Activated CD4-positive, alpha-beta T cell treated with anti-CD3 and anti-CD28 coated beads for 24 hours (primary cell): ENCODE data around the gene ATF7IP.

Experiments
- DNase-seq, 2 donors: peaks; one replicate each; pipeline ENCODE4 v3.0.0-alpha.2; 2020; ENCODE audit warnings: low read depth in 2 of 2

ATF7IP gene

DNA sequence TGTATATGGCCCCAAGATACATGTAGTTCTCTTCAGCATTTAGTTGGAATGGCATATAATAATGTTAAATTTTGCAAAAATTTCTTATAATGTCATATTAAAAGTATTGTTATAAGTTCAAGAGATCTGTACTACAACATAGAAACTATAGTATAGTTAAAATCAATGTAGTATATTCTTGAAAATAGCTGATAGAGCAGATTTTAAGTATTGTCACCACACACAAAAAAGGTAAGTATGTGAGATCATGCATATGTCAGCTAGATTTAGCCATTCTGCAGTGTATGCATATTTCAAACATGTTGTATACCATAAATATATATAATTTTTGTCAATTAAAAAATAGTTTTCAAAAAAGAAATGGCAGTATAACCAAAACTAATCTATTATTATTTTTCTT, 115.7 kb downstream of the ATF7IP start:
- no peak for DNase-seq

DNA sequence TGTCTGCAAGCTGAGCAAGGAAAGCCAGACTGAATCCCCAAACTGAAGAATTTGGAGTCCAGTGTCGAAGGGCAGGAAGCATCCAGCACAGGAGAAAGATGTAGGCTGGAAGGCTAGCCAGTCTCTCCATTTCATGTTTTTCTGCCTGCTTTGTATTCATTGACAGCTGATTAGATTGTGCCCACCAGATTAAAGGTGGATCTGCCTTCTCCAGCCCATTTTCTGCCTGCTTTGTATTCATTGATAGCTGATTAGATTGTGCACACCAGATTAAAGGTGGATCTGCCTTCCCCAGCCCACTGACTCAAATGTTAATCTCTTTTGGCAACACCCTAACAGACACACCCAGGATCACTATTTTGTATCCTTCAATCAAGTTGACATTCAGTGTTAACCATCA, 116.9 kb downstream of the ATF7IP start:
- DNase-seq = no peak

DNA sequence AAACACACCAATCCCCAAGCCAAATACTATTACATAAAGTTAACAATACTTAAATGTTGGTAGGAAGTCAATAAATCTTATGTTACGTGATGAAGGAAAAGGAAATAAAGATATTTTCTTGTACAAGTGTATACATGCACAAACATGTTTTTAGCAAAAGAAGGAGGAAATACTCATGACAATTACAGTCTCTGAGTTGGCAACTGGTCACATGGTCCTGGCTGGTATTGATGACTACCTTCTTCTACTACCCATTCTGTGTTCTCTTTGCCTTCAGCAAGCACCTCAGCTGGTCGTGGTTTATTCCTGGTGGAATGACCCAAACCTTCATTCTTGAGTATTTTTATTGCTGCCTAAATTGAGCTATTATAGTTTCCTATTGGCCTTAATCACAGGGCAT, 117.4 kb downstream of the ATF7IP start:
- no peak for DNase-seq

DNA sequence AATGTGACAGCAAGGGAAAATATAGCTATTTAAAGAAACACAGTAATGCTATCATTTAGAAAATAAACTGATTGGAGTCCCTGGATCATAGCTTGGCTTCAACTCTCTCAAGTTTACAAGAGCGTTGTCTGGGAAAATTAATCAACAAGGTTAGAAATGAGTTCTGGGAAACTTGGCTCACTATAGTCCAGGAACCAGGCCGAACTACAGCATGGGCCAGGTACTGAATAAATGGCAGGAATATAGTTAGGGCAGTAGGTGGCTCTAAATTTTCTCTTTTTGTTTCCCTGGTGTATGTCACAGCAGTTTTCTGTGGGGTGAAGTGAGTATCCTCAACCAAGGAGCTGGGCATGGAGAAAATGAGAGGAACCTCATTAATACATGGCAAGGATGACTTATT, 129.8 kb downstream of the ATF7IP start:
- DNase-seq = no peak

DNA sequence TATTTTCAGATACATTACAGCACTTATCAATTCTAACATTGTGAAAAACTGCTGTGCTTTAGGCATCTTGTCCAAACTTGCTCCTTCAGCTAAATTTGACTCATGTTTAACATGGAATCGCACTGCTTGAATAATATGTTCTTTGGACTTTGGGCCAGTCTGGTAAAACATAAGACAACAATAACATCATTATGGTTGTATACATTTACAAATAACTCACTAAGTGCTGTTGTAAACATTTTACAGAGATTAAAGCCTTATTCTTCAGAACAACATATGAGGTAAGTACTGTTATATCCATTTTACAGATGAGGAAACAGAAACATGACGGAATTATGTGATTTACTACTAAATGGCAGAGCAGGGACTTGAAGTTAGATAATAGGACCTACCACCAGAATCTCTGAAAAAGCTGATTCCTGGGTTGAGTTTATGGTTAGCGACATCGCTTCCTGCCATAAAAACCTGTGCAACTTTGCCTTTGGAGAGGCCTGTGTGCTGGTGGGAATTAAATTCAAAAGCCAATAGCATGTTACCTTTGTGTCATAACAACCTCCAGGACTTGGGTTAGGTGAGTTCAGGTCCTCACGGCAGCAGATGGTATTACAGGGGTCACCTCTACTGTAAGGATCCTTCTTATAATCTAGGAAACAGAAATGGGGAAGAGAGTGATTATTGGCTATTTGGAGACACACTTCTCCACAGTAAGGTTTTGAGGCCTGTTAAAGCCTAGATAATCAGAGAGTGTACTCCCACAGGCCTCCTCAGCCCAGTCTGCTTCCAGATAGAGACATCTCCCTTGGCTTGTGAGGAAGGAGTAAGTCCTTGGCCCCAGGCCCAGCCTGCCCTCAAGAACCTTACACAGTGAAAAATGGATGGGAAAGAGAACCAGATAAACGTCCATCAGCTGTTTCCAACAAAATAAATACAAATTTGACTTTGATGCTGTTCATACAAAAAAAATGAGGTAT, 140.4 kb downstream of the ATF7IP start:
- no peak for DNase-seq

DNA sequence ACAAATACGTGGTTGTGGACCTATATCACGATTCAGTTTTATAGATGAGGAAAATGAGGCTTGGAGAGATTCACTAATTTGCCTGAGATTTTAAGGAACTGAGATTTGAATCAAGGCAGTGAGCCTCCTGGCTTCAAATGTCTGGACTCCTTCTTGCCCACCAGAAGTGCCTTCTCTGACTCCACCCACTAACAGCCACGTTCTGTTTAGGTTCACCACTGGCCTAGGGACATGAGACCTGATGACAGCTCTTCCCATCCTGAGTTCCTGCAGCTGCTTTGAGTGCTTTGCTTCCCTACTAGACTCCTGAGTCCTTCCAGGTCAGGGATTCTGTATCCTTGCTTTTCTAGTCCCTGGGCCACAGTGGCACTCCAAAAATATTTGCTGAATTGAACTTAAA, 145.1 kb downstream of the ATF7IP start:
- DNase-seq = no peak

DNA sequence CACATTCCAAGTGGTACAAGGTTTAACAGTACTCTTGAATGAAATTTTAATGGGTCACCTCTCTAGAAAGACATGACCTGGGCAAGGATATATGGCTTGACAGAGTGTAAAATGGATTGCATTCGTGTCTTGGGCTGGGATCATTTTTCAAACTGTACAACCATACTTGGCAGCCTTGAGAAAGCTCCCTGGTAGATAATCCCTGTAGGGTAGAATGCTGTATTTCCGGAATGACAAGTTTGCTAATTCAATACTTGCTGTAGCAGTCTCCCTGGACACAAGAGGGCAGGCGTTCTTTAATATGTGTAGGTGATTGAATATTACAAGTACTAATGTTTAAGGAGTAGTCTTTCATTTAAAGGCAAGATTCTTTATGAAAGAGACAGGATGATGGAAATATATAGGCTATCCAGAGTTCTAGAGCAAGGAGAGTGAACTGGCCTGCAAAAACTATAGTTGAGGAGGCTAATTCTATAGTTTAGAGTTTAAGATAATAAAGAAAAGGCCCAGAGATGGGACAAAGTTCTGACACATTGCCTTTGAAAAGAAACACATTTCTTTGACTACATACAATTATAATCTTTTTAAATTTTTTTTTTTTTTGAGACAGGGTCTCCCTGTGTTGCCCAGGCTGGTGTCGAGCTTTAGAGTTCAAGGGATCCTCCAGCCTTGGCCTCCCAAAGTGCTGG, 148.8 kb downstream of the ATF7IP start:
- DNase-seq = no peak

DNA sequence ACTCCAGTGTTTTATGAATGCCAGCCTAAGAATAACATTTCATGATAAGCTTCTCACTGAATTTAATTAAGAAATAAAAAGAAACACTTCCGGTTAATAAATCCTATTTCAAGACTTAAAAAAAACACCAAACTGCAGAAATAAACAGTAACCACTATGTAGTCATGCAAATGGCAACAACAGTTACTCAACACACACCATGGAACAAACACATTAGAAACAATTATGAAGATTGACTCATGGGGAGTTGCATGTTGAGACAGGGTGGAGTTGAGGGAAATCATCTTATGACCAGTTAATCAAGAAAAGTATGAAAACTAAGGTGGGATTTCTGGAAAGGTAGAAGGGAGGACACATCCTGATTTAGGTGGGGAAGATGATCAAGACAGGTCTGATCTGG, 149.5 kb downstream of the ATF7IP start:
- DNase-seq = no peak

DNA sequence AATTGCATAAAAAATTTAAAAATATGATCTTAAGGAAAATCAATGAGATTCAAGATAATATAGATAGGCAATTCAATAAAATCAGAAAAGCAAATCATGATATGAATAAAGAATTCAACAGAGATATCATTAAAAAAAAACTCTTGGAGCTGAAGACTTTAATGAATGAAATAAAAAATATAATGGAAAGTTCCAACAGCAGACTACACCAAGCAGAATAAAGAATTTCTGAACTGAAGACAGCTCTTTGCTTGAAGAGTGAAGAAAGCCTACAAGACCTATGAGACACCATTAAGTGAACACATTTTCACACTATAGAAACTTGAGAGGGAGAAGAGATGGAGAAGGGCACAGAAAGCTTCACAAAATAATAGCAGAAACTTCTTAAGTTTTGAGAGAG, 156.3 kb downstream of the ATF7IP start:
- DNase-seq = no peak

DNA sequence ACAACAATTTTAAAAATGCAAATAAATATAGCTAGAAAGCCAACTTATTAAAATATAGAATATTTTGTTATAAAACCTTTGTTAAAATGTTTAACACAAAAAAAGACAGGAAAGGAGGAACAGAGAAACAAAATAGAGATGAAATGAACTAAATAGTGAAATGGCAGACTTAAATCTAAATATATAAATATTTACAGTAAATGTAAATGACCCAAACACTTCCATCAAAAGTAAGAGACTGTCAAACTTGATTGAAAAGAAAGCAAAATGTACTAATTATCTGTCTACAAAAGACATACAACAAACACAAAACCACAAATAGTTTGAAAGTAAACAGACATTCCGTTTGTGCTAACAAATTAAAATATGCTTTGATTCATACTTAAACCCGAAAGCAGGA, 160.5 kb downstream of the ATF7IP start:
- no peak for DNase-seq

DNA sequence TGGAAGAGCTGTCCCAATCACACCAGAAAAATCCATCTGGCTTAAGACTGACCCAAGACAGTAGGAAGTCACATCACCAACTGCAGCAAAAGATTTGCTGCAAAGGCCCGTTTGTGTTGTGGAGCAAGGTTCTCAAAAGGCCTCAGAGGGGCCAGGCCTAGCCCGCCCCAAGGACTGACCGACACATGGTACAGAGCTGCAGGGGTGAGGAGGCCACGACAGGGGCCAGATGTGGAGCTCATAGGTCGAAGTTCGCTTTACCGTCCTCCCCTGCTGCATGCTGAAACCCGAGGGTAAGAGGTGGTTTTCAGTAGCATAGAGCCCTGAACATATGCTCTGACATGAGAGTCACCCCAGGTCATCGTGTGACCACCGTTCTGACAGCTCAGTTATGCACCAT, 166.7 kb downstream of the ATF7IP start:
- no peak for DNase-seq

DNA sequence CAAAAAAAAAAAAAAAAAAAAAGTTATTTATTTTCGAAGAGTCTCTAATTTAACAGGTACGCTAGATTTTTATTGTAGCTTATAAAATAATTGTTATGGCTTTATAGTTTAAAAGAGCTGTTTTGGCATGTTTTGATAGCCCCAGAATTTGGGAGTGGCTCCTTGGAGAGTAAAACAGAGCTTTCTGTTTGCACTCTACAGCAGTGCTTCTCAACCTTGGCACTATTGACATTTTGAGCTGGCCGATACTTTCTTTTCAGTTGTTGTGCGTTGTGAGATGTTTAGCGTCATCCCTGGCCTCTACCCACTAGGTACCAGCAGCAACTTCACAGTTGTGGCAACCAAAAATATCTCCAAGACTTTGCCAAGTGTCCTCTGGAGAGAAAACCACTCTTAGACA, 171.6 kb downstream of the ATF7IP start:
- DNase-seq = no peak

DNA sequence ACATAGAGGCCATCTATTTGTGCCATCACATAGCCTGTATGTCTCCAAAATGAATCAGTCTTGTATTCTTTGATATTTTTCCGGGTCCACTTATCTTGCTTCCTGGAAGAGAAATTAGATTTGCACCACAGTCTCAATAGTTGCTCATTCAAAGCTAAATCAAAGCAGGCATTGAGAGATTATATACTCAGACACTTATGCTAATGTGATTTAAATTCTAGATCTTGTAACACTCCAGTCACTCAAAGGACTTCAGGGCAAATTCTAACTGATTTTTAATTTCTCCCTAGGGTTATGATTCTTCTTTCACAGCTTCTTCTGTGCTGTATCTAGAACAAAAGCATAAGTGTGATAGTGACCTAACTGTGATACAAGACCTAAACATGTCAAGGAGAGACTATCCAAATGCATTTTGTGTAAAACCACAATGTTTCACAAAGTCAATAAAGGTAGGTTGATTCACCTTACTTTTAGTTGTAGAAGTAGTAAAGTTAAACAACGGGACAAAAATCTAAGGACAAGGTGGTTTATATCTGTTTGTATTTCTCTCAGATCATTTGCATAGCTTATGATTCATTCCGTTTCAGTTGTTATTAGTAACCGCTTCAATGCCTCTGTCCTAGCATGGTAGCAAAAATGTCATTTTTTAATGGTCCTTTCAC, 175.4 kb downstream of the ATF7IP start:
- no peak for DNase-seq

DNA sequence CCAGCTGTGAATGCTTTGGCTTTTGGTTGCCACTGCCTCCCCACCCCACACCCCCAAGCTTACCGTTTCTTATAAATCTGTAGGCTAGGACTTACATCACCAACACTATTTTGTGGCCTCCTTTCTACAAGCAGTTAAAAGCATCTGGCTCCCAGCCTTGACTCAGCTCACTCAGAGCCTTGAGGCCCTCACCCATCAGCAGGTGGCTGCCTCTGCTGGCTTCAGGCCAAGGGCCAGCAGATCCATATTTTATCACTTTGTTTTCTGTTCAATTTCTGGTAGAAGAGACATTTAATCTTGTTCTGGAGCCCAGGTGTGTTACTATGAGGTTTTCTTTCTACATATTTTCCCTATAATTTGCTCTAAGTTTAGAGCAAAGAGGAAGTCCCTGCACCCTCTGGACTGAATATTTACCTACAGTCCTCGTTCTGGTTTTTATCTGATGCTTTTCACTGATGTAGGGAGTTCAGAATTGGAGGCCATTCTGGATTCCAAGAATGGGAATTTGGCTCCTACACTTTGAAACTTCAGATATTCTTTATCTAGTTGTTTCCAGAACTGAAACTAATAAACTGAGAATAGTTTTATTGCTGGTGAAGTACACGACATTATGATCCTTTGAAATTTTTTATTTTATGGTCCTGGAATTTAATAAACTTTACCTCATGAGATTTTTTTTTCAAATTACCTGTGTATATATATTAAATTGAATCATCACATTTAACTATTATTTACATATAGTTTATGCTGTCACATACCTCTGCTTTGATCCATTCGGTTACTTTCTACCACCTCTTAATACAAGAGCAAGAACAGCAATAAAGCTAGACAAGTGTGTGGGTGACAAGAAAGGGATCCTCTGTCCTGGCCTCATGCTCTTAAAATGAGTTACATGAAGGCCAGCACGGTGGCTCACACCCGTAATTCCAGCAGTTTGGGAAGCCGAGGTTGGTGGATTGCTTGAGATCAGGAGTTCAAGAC, 180.0 kb downstream of the ATF7IP start:
- no peak for DNase-seq

DNA sequence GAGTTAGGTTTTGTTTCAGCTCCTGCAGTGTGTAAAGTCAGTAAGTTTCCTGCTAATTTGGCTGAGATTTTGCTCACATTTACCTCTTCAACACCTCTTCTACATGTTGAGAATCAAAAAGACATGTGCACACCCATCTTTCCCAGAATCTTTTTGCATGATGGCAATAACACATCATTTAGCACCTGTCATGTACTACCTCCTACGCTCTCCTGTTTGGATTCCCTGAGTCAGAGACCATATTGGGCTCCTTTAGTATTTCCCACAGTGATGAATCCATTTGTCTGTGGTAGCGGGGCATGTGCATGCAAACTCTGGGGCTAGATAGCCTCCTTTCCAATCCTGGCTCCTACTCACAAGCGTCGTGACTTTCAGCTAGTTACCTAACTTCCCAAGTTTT, 182.1 kb downstream of the ATF7IP start:
- DNase-seq = no peak

DNA sequence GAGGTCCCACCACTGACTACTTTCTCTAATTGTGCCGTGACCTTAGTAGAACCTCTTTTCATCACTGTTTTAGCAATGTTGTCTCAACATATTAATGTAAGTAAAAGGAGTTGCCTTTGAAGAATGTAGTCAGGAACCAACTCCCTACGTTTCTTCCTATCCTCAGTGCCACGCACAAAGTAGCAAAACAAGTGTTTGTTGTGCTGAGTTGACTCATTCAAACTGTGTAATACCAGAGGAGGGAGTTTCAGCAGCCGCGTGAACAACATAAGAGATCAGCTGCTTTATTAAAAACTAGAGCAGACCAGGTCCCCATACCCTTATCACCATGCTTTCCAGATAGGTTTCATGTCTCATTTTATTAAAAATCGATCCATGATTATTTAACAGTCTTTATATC, 183.1 kb downstream of the ATF7IP start:
- no peak for DNase-seq
